ENCODE data around the gene LRIG2. TPM values are rescaled to one million over a fixed set of nuclear protein-coding genes. Genes with fewer than 3 reads are reported as not detected.

Gene LRIG2
- total and polyA plus RNA-seq, 4 donors, result 1.3 to 11.9 (median 6.0) TPM

- Histone ChIP-seq H3K36me3 (ENCODE audit: control insufficient read depth in 4 of 4, insufficient read depth in 3 of 4, low read depth in 1 of 4, low read length in 3 of 4) (no peaks in the 10 kb centered on the region), H3K9me3 (ENCODE audit: control insufficient read depth in 4 of 4, low read length in 3 of 4) (no peaks in the 10 kb centered on the region), H3K27ac (ENCODE audit: low read depth in 1 of 2, low read length in 2 of 2) (no peak overlapping the region), H3K27me3 (ENCODE audit: control insufficient read depth in 4 of 4, insufficient read depth in 4 of 4, low read length in 3 of 4) (no peaks in the 10 kb centered on the region), H3K9ac (ENCODE audit: low read depth in 1 of 2, low read length in 2 of 2) (no peak overlapping the region), H3K4me1 (ENCODE audit: control insufficient read depth in 4 of 4, insufficient read depth in 4 of 4, low read length in 3 of 4) (no peaks in the 10 kb centered on the region), H3K4me3 (ENCODE audit: low read depth in 1 of 3, low read length in 3 of 3) (no peak overlapping the region)
- no peak for DNase-seq (ENCODE audit: low spot score)
- TF ChIP-seq REST (IDR thresholded peaks at IDR 0.05), result no peak
- TF ChIP-seq EGR1 (IDR thresholded peaks at IDR 0.05; ENCODE audit: low read depth in 2 of 2), result no peak
- no peak for TF ChIP-seq HNF4G (IDR thresholded peaks at IDR 0.05)
- no peak for TF ChIP-seq FOXA2 (IDR thresholded peaks at IDR 0.05)
- TF ChIP-seq RXRA (IDR thresholded peaks at IDR 0.05), result no peak
- no peak for TF ChIP-seq CTCF (IDR thresholded peaks at IDR 0.05; ENCODE audit: low read depth, low read length, missing input control)
- no peak for TF ChIP-seq JUND (IDR thresholded peaks at IDR 0.05)
- TF ChIP-seq ATF3 (IDR thresholded peaks at IDR 0.05), result no peak
- no peak for TF ChIP-seq MAX (IDR thresholded peaks at IDR 0.05)
- TF ChIP-seq NR2F2 (IDR thresholded peaks at IDR 0.05), result no peak
- no peak for TF ChIP-seq HNF4A (conservative IDR thresholded peaks at IDR 0.05)
- TF ChIP-seq SP1 (IDR thresholded peaks at IDR 0.05), result no peak
- TF ChIP-seq ZBTB33 (IDR thresholded peaks at IDR 0.05), result no peak
- no peak for TF ChIP-seq YY1 (IDR thresholded peaks at IDR 0.05)
- no peak for TF ChIP-seq GABPA (IDR thresholded peaks at IDR 0.05 in 1 of 2, conservative IDR thresholded peaks at IDR 0.05 in 1 of 2)
- no peak for TF ChIP-seq FOXA1 (IDR thresholded peaks at IDR 0.05)
- TF ChIP-seq RAD21 (IDR thresholded peaks at IDR 0.05), result no peak
- no peak for TF ChIP-seq TAF1 (conservative IDR thresholded peaks at IDR 0.05)
- WGBS, result 61% methylated on average over 3 of the region's 3 CpGs
Measured at GRCh38 chr1:113147073-113147625, 74.2 kb downstream of the LRIG2 start.
